EH (cell line): ENCODE measurements around the gene PPP1R7.
"Not testable (repeated sequence)": the region's sequence is repeated elsewhere in the genome, so short reads cannot be mapped to it uniquely, and the experiment has no call there.

Experiments
- DNase-seq: peaks from one replicate; pipeline ENCODE4 v3.0.0-alpha.2; 2015; ENCODE audit warnings: low read depth

Gene PPP1R7

GRCh38 chr2:241197246-241197645, 47.0 kb downstream of the PPP1R7 start:
- not testable (repeated sequence) for DNase-seq

GRCh38 chr2:241197947-241198346, 47.7 kb downstream of the PPP1R7 start:
- no peak for DNase-seq

- no peak for DNase-seq
Observed at GRCh38 chr2:241198381-241199279, 48.4 kb downstream of the PPP1R7 start.

- DNase-seq, result no peak
Observed at GRCh38 chr2:241199286-241199685, 49.0 kb downstream of the PPP1R7 start.

GRCh38 chr2:241199897-241200821, 49.9 kb downstream of the PPP1R7 start:
- DNase-seq, result no peak

GRCh38 chr2:241200822-241201395, 50.6 kb downstream of the PPP1R7 start:
- DNase-seq, result no peak

GRCh38 chr2:241201445-241202267, 51.4 kb downstream of the PPP1R7 start:
- DNase-seq, result no peak

- no peak for DNase-seq
Observed at GRCh38 chr2:241202268-241202585, 52.0 kb downstream of the PPP1R7 start.

GRCh38 chr2:241202681-241203080, 52.4 kb downstream of the PPP1R7 start:
- no peak for DNase-seq

- no peak for DNase-seq
Observed at GRCh38 chr2:241203218-241204009, 53.1 kb downstream of the PPP1R7 start.

GRCh38 chr2:241204010-241204384, 53.7 kb downstream of the PPP1R7 start:
- no peak for DNase-seq

GRCh38 chr2:241204490-241204889, 54.2 kb downstream of the PPP1R7 start:
- no peak for DNase-seq

- no peak for DNase-seq
Observed at GRCh38 chr2:241205086-241205485, 54.8 kb downstream of the PPP1R7 start.

- DNase-seq, result no peak
Observed at GRCh38 chr2:241207151-241207550, 56.9 kb downstream of the PPP1R7 start.

- no peak for DNase-seq
Observed at GRCh38 chr2:241207641-241208040, 57.4 kb downstream of the PPP1R7 start.

GRCh38 chr2:241208058-241208457, 57.8 kb downstream of the PPP1R7 start:
- no peak for DNase-seq

GRCh38 chr2:241209271-241209670, 59.0 kb downstream of the PPP1R7 start:
- no peak for DNase-seq

- no peak for DNase-seq
Observed at GRCh38 chr2:241211276-241211675, 61.0 kb downstream of the PPP1R7 start.

GRCh38 chr2:241213041-241213440, 62.8 kb downstream of the PPP1R7 start:
- DNase-seq, result no peak

- no peak for DNase-seq
Observed at GRCh38 chr2:241213567-241213966, 63.3 kb downstream of the PPP1R7 start.

GRCh38 chr2:241214209-241214608, 63.9 kb downstream of the PPP1R7 start:
- no peak for DNase-seq
